ENCODE measurements around the gene LRTM2.

- TF ChIP-seq EZH2phosphoT487 (IDR thresholded peaks at IDR 0.05; ENCODE audit: insufficient read depth, low read depth) (no peak), EZH2 (IDR thresholded peaks at IDR 0.05; ENCODE audit: insufficient read depth, poor library complexity, severe bottlenecking) (no peak)
Measured at GRCh38 chr12:1800401-1801302, 19.7 kb upstream of the LRTM2 start.
